ENCODE data around the gene TRMT1. TPM values are rescaled to one million over a fixed set of nuclear protein-coding genes. Genes with fewer than 3 reads are reported as not detected.
"Not testable (repeated sequence)": the region's sequence is repeated elsewhere in the genome, so short reads cannot be mapped to it uniquely, and the experiment has no call there.

The TRMT1 gene
- total and polyA plus RNA-seq, 7 experiments from 2014 or later: 22.6 to 96.4 (median 69.1) TPM

GRCh38 chr19:13149173-13149627, 32.7 kb upstream of the TRMT1 start:
- ChIA-PET POLR2A (interaction anchor here (0.9 to 2.1 kb wide), 11 partner anchors 14 to 84 kb away, joined by 3 to 14 read pairs (median 5); partner anchors contain the start of gene NACC1), CTCF (interaction anchor here (0.8 to 2.5 kb wide), 3 partner anchors 20 to 112 kb away, joined by 3 to 11 read pairs (median 6); no protein-coding TSS in a partner anchor)
- Mint-ChIP-seq H3K4me1 (peaks cover 6 to 36% (median 18%) of the 10 kb centered on the region in 7 donors), H3K4me3 (peak overlapping the region; percentile 85 to 100 (median 98)), H3K27ac (peak overlapping the region in 8 of 9 donors; percentile 26 to 71 (median 54)), H3K36me3 (peaks cover 9 to 20% (median 14%) of the 10 kb centered on the region in 5 donors), H3K9me3 (peaks cover 0 to 13% (median 0%) of the 10 kb centered on the region in 11 donors)
- H3K27me3 ChIP-seq (ENCODE audit: control insufficient read depth in 2 of 2, insufficient read depth in 2 of 2, low read length in 2 of 2); H3K9me3 ChIP-seq (ENCODE audit: control insufficient read depth in 2 of 3, low read length in 3 of 3); ATAC-seq; intact Hi-C loops (cut with micrococcal nuclease); H3K27me3 Mint-ChIP-seq: not testable (repeated sequence)
- Histone ChIP-seq H3K4me1 (ENCODE audit: control insufficient read depth in 2 of 2, insufficient read depth in 2 of 2, low read length in 2 of 2) (peaks cover 9 to 11% of the 10 kb centered on the region in 2 donors), H3K27ac (ENCODE audit: low read depth, low read length) (peak overlapping the region; percentile 96), H3K4me3 (ENCODE audit: low read length) (peak overlapping the region; percentile 96), H3K36me3 (ENCODE audit: control insufficient read depth in 2 of 3, insufficient read depth in 3 of 3, low read length in 3 of 3) (peaks cover 0 to 43% (median 4%) of the 10 kb centered on the region in 3 experiments)
- peak in 1 of 9 donors; percentile 20 for DNase-seq

GRCh38 chr19:13146763-13147563, 30.4 kb upstream of the TRMT1 start:
- Histone ChIP-seq H3K9me3 (ENCODE audit: control insufficient read depth in 2 of 3, low read length in 3 of 3) (no peaks in the 10 kb centered on the region), H3K27me3 (ENCODE audit: control insufficient read depth in 2 of 2, insufficient read depth in 2 of 2, low read length in 2 of 2) (no peaks in the 10 kb centered on the region), H3K36me3 (ENCODE audit: control insufficient read depth in 2 of 3, insufficient read depth in 3 of 3, low read length in 3 of 3) (peaks cover 0 to 37% (median 0%) of the 10 kb centered on the region in 3 experiments), H3K4me3 (ENCODE audit: low read length) (no peak overlapping the region), H3K27ac (ENCODE audit: low read depth, low read length) (no peak overlapping the region), H3K4me1 (ENCODE audit: control insufficient read depth in 2 of 2, insufficient read depth in 2 of 2, low read length in 2 of 2) (peaks cover 9 to 11% of the 10 kb centered on the region in 2 donors)
- Mint-ChIP-seq H3K27ac (peak overlapping the region in 1 of 9 donors; percentile 52), H3K4me3 (peak overlapping the region in 7 of 10 donors; percentile 2 to 68 (median 43)), H3K4me1 (peaks cover 6 to 27% (median 18%) of the 10 kb centered on the region in 7 donors), H3K36me3 (peaks cover 0 to 9% (median 4%) of the 10 kb centered on the region in 5 donors), H3K9me3 (no peaks in the 10 kb centered on the region), H3K27me3 (no peaks in the 10 kb centered on the region)
- ChIA-PET CTCF (no interaction called here), POLR2A (interaction anchor here (1.0 to 1.2 kb wide), 2 partner anchors 38 to 119 kb away, joined by 3 to 4 read pairs; no protein-coding TSS in a partner anchor)
- DNase-seq (peak in 1 of 9 donors; percentile 21), ATAC-seq (no peak)
- intact Hi-C loops (cut with micrococcal nuclease): no loop called here

- Histone ChIP-seq H3K9me3 (ENCODE audit: control insufficient read depth in 2 of 3, low read length in 3 of 3) (no peaks in the 10 kb centered on the region), H3K27me3 (ENCODE audit: control insufficient read depth in 2 of 2, insufficient read depth in 2 of 2, low read length in 2 of 2) (no peaks in the 10 kb centered on the region), H3K27ac (ENCODE audit: low read depth, low read length) (no peak overlapping the region), H3K36me3 (ENCODE audit: control insufficient read depth in 2 of 3, insufficient read depth in 3 of 3, low read length in 3 of 3) (peaks cover 0 to 66% (median 0%) of the 10 kb centered on the region in 3 experiments), H3K4me1 (ENCODE audit: control insufficient read depth in 2 of 2, insufficient read depth in 2 of 2, low read length in 2 of 2) (no peaks in the 10 kb centered on the region), H3K4me3 (ENCODE audit: low read length) (no peak overlapping the region)
- Mint-ChIP-seq H3K27ac (peak overlapping the region in 4 of 9 donors; percentile 36 to 68 (median 52)), H3K4me1 (no peaks in the 10 kb centered on the region), H3K27me3 (no peaks in the 10 kb centered on the region), H3K36me3 (peaks cover 0 to 8% (median 0%) of the 10 kb centered on the region in 5 donors), H3K4me3 (no peak overlapping the region), H3K9me3 (no peaks in the 10 kb centered on the region)
- DNase-seq: no peak
- ChIA-PET CTCF (no interaction called here), POLR2A (no interaction called here)
- no peak for ATAC-seq
- intact Hi-C loops (cut with micrococcal nuclease): no loop called here
Observed at GRCh38 chr19:13139633-13140311, 23.2 kb upstream of the TRMT1 start.

- ChIA-PET POLR2A (no interaction called here), CTCF (no interaction called here)
- H3K27me3 Mint-ChIP-seq: no peaks in the 10 kb centered on the region
- H3K9me3 ChIP-seq (ENCODE audit: control insufficient read depth in 2 of 3, low read length in 3 of 3): no peaks in the 10 kb centered on the region
- H3K4me1 ChIP-seq (ENCODE audit: control insufficient read depth in 2 of 2, insufficient read depth in 2 of 2, low read length in 2 of 2): no peaks in the 10 kb centered on the region
- no peak overlapping the region for H3K27ac Mint-ChIP-seq
- DNase-seq (no peak), ATAC-seq (no peak)
- no peaks in the 10 kb centered on the region for H3K9me3 Mint-ChIP-seq
- intact Hi-C loops (cut with micrococcal nuclease): no loop called here
- H3K4me1 Mint-ChIP-seq: no peaks in the 10 kb centered on the region
- H3K27ac ChIP-seq (ENCODE audit: low read depth, low read length): no peak overlapping the region
- H3K36me3 ChIP-seq (ENCODE audit: control insufficient read depth in 2 of 3, insufficient read depth in 3 of 3, low read length in 3 of 3): peaks cover 0 to 60% (median 0%) of the 10 kb centered on the region in 3 experiments
- H3K27me3 ChIP-seq (ENCODE audit: control insufficient read depth in 2 of 2, insufficient read depth in 2 of 2, low read length in 2 of 2): no peaks in the 10 kb centered on the region
- H3K4me3 Mint-ChIP-seq: no peak overlapping the region
- H3K4me3 ChIP-seq (ENCODE audit: low read length): no peak overlapping the region
- peaks cover 0 to 8% (median 0%) of the 10 kb centered on the region in 5 donors for H3K36me3 Mint-ChIP-seq
Observed at GRCh38 chr19:13138916-13139198, 22.3 kb upstream of the TRMT1 start.

- H3K27ac ChIP-seq (ENCODE audit: low read depth, low read length): no peak overlapping the region
- no peak overlapping the region for H3K4me3 Mint-ChIP-seq
- no peaks in the 10 kb centered on the region for H3K9me3 Mint-ChIP-seq
- CTCF ChIA-PET: no interaction called here
- H3K4me1 ChIP-seq (ENCODE audit: control insufficient read depth in 2 of 2, insufficient read depth in 2 of 2, low read length in 2 of 2): no peaks in the 10 kb centered on the region
- H3K4me1 Mint-ChIP-seq: peaks cover under 1 to 3% (median 2%) of the 10 kb centered on the region in 7 donors
- H3K4me3 ChIP-seq (ENCODE audit: low read length): no peak overlapping the region
- ATAC-seq (no peak), DNase-seq (no peak)
- H3K27me3 Mint-ChIP-seq: no peaks in the 10 kb centered on the region
- H3K27me3 ChIP-seq (ENCODE audit: control insufficient read depth in 2 of 2, insufficient read depth in 2 of 2, low read length in 2 of 2): no peaks in the 10 kb centered on the region
- H3K36me3 Mint-ChIP-seq: peaks cover 0 to 8% (median 0%) of the 10 kb centered on the region in 5 donors
- no peaks in the 10 kb centered on the region for H3K9me3 ChIP-seq (ENCODE audit: control insufficient read depth in 2 of 3, low read length in 3 of 3)
- POLR2A ChIA-PET: no interaction called here
- intact Hi-C loops (cut with micrococcal nuclease): no loop called here
- peak overlapping the region in 1 of 9 donors; percentile 2 for H3K27ac Mint-ChIP-seq
- H3K36me3 ChIP-seq (ENCODE audit: control insufficient read depth in 2 of 3, insufficient read depth in 3 of 3, low read length in 3 of 3): peaks cover 0 to 59% (median 0%) of the 10 kb centered on the region in 3 experiments
Observed at GRCh38 chr19:13138171-13138915, 21.8 kb upstream of the TRMT1 start.

GRCh38 chr19:13137290-13137794, 20.8 kb upstream of the TRMT1 start:
- H3K27ac Mint-ChIP-seq: peak overlapping the region in 1 of 9 donors; percentile 58
- peaks cover 0 to 8% (median 0%) of the 10 kb centered on the region in 5 donors for H3K36me3 Mint-ChIP-seq
- ChIA-PET CTCF (no interaction called here), POLR2A (no interaction called here)
- H3K9me3 ChIP-seq (ENCODE audit: control insufficient read depth in 2 of 3, low read length in 3 of 3): no peaks in the 10 kb centered on the region
- no peaks in the 10 kb centered on the region for H3K27me3 ChIP-seq (ENCODE audit: control insufficient read depth in 2 of 2, insufficient read depth in 2 of 2, low read length in 2 of 2)
- H3K4me3 Mint-ChIP-seq: no peak overlapping the region
- peaks cover 0 to 56% (median 0%) of the 10 kb centered on the region in 3 experiments for H3K36me3 ChIP-seq (ENCODE audit: control insufficient read depth in 2 of 3, insufficient read depth in 3 of 3, low read length in 3 of 3)
- no peak overlapping the region for H3K27ac ChIP-seq (ENCODE audit: low read depth, low read length)
- DNase-seq: no peak
- H3K27me3 Mint-ChIP-seq: no peaks in the 10 kb centered on the region
- intact Hi-C loops (cut with micrococcal nuclease): no loop called here
- peaks cover 11 to 13% (median 12%) of the 10 kb centered on the region in 7 donors for H3K4me1 Mint-ChIP-seq
- H3K9me3 Mint-ChIP-seq: no peaks in the 10 kb centered on the region
- H3K4me1 ChIP-seq (ENCODE audit: control insufficient read depth in 2 of 2, insufficient read depth in 2 of 2, low read length in 2 of 2): peaks cover 0 to 8% of the 10 kb centered on the region in 2 donors
- no peak for ATAC-seq
- H3K4me3 ChIP-seq (ENCODE audit: low read length): no peak overlapping the region
